SK-N-SH (cell line): ENCODE measurements around the gene S100A6. TPM values are rescaled to one million over a fixed set of nuclear protein-coding genes. Genes with fewer than 3 reads are reported as not detected.

ENCODE experiments used
- CTCF ChIA-PET: fragments of 300-600, 350-600 bp; formaldehyde crosslinking; extraction: SDS; loops from one replicate; lab custom pipeline; 2021; lab: Yijun Ruan, JAX
- POLR2A ChIA-PET: fragments of 350-600 bp; sonication (Branson Sonifier 250); formaldehyde crosslinking; extraction: SDS; loops from one replicate; lab custom pipeline; 2020; ENCODE audit warnings: antibody characterized with exemption, inconsistent platforms; lab: Yijun Ruan, JAX
- DNase-seq: peaks from one replicate; pipeline ENCODE4 v3.0.0; 2012
- H2AFZ ChIP-seq: fragments of 200-600 bp; sonication (generic); 2 replicates; pipeline ENCODE4 v1.8.1; 2016; ENCODE audit warnings: antibody characterized with exemption, mild to moderate bottlenecking, low read depth
- H3F3A ChIP-seq: fragments of 200-600 bp; sonication (generic); replicated peaks from 2 replicates; pipeline ENCODE3; 2016; ENCODE audit warnings: antibody characterized with exemption, mild to moderate bottlenecking; ENCODE audit not compliant: insufficient read depth
- H3K27ac ChIP-seq, 2 experiments: fragments of 200-500 bp in 1 of 2; fragments of 200-600 bp in 1 of 2; sonication (Bioruptor generic) in 1 of 2; sonication (generic), shearing (Covaris generic) in 1 of 2; 2 replicates each; pipeline versions ENCODE4 v1.5.1 to v1.6.1; 2014 to 2016; ENCODE audit warnings: low read depth in 2 of 2, inconsistent platforms in 1 of 2, low read length in 1 of 2, mild to moderate bottlenecking in 1 of 2, mixed read lengths in 1 of 2
- H3K27me3 ChIP-seq: fragments of 200-600 bp; sonication (generic), shearing (Covaris generic); 2 replicates; pipeline ENCODE4 v1.6.1; 2016; ENCODE audit warnings: mixed run types; ENCODE audit not compliant: insufficient read depth
- H3K36me3 ChIP-seq, 2 experiments: fragments of 200-500 bp in 1 of 2; fragments of 200-600 bp in 1 of 2; sonication (Bioruptor generic) in 1 of 2; sonication (generic) in 1 of 2; replicated peaks in 1 of 2; 2 replicates each; pipeline versions ENCODE3 to v1.5.1; 2014 to 2016; ENCODE audit warnings: low read length in 1 of 2, mild to moderate bottlenecking in 1 of 2; ENCODE audit not compliant: insufficient read depth in 2 of 2, control insufficient read depth in 1 of 2
- H3K4me1 ChIP-seq, 2 experiments: fragments of 200-500 bp in 1 of 2; fragments of 200-600 bp in 1 of 2; sonication (Bioruptor generic) in 1 of 2; sonication (generic), shearing (Covaris generic) in 1 of 2; 2 replicates each; pipeline versions ENCODE4 v1.5.1 to v1.6.1; 2014 to 2016; ENCODE audit warnings: low read depth in 1 of 2, low read length in 1 of 2, mixed run types in 1 of 2; ENCODE audit not compliant: insufficient read depth in 2 of 2, control insufficient read depth in 1 of 2
- H3K4me2 ChIP-seq: fragments of 200-600 bp; sonication (generic), shearing (Covaris generic); 2 replicates; pipeline ENCODE4 v1.6.1; 2017; ENCODE audit warnings: mixed run types
- H3K4me3 ChIP-seq, 2 experiments: fragments of 200-500 bp in 1 of 2; fragments of 200-600 bp in 1 of 2; sonication (Bioruptor generic) in 1 of 2; sonication (generic), shearing (Covaris generic) in 1 of 2; 2 replicates each; pipeline versions ENCODE4 v1.5.1 to v1.8.1; 2014 to 2016; ENCODE audit warnings: low read depth in 2 of 2, inconsistent platforms in 1 of 2, low read length in 1 of 2, mild to moderate bottlenecking in 1 of 2, mixed read lengths in 1 of 2, moderate library complexity in 1 of 2
- H3K79me2 ChIP-seq: fragments of 200-600 bp; sonication (generic); 2 replicates; pipeline ENCODE4 v1.8.1; 2017; ENCODE audit warnings: mild to moderate bottlenecking; ENCODE audit not compliant: insufficient read depth
- H3K9ac ChIP-seq: fragments of 200-600 bp; sonication (generic); 2 replicates; pipeline ENCODE4 v1.6.1; 2017; ENCODE audit warnings: mixed run types
- H3K9me2 ChIP-seq: fragments of 200-600 bp; sonication (generic); 2 replicates; pipeline ENCODE4 v1.6.1; 2017; ENCODE audit warnings: mixed run types
- H3K9me3 ChIP-seq: fragments of 200-600 bp; sonication (generic); 2 replicates; pipeline ENCODE4 v1.6.1; 2017; ENCODE audit warnings: mixed run types, mild to moderate bottlenecking, moderate library complexity
- H4K20me1 ChIP-seq: fragments of 200-600 bp; sonication (generic); 2 replicates; pipeline ENCODE4 v1.6.1; 2017; ENCODE audit warnings: mild to moderate bottlenecking, mixed run types; ENCODE audit not compliant: insufficient read depth
- CHD2 ChIP-seq: fragments of 150-350 bp; IDR thresholded peaks from 2 replicates; pipeline ENCODE4 v1.6.1; 2018; ENCODE audit warnings: low read length; ENCODE audit not compliant: partially characterized antibody
- ELF1 ChIP-seq: IDR thresholded peaks from 2 replicates; pipeline ENCODE4 v1.4.0; 2012
- EP300 ChIP-seq, 2 experiments: IDR thresholded peaks; 2 replicates each; pipeline versions ENCODE4 v1.4.0 to v1.6.1; 2012; ENCODE audit warnings: borderline replicate concordance in 1 of 2, low read depth in 1 of 2, low read length in 1 of 2
- EZH2phosphoT487 ChIP-seq: fragments of 200-600 bp; sonication (generic); IDR thresholded peaks from 2 replicates; pipeline ENCODE4 v1.6.1; 2017; ENCODE audit warnings: low read depth, mixed run types, mild to moderate bottlenecking, antibody characterized with exemption, moderate library complexity, borderline replicate concordance
- FOXJ3 ChIP-seq: sonication (generic); formaldehyde crosslinking; IDR thresholded peaks from 2 replicates; pipeline ENCODE4 v1.5.1; 2020; ENCODE audit warnings: mild to moderate bottlenecking, missing genetic modification reagents
- FOXM1 ChIP-seq: IDR thresholded peaks from 2 replicates; pipeline ENCODE4 v1.4.0; 2012; ENCODE audit warnings: low read depth, mild to moderate bottlenecking
- JUND ChIP-seq: IDR thresholded peaks from 2 replicates; pipeline ENCODE4 v1.4.0; 2012
- MEF2A ChIP-seq: IDR thresholded peaks from 2 replicates; pipeline ENCODE4 v1.4.0; 2012; ENCODE audit warnings: low read depth, borderline replicate concordance
- NFIC ChIP-seq: IDR thresholded peaks from 2 replicates; pipeline ENCODE4 v1.4.0; 2012; ENCODE audit warnings: borderline replicate concordance
- PBX3 ChIP-seq: IDR thresholded peaks from 2 replicates; pipeline ENCODE4; 2012
- POLR2AphosphoS5 ChIP-seq: IDR thresholded peaks from 2 replicates; pipeline ENCODE4 v1.6.1; 2012; ENCODE audit warnings: low read depth, low read length
- RAD21 ChIP-seq: IDR thresholded peaks from 2 replicates; pipeline ENCODE4 v1.6.1; 2012; ENCODE audit warnings: mild to moderate bottlenecking, low read length
- RCOR1 ChIP-seq: fragments of 150-350 bp; IDR thresholded peaks from 2 replicates; pipeline ENCODE4 v1.6.1; 2017; ENCODE audit warnings: antibody characterized with exemption, low read length
- RFX5 ChIP-seq: IDR thresholded peaks from 2 replicates; pipeline ENCODE4 v1.6.1; 2012; ENCODE audit warnings: mild to moderate bottlenecking, improper control_type of control experiment, low read length
- RXRA ChIP-seq: IDR thresholded peaks from 2 replicates; pipeline ENCODE4 v1.4.0; 2012; ENCODE audit warnings: low read depth, mild to moderate bottlenecking, borderline replicate concordance
- SIN3A ChIP-seq: IDR thresholded peaks from 2 replicates; pipeline ENCODE4 v1.6.1; 2012; ENCODE audit warnings: low read depth, mild to moderate bottlenecking, low read length, moderate library complexity, borderline replicate concordance
- TAF1 ChIP-seq: IDR thresholded peaks from 2 replicates; pipeline ENCODE4 v1.6.1; 2012; ENCODE audit warnings: low read depth, mild to moderate bottlenecking, low read length, moderate library complexity, borderline replicate concordance
- YY1 ChIP-seq: IDR thresholded peaks from 2 replicates; pipeline ENCODE4 v1.4.0; 2012; ENCODE audit warnings: low read depth, mild to moderate bottlenecking
- ZBTB33 ChIP-seq: IDR thresholded peaks from 2 replicates; pipeline ENCODE4 v1.4.0; 2012; ENCODE audit warnings: low read depth, borderline replicate concordance
- WGBS: methylation state at CpG from one replicate; pipeline ENCODE4 v1.1.6; 2017; ENCODE audit warnings: low lambda C conversion rate; 5-methylcytosine and 5-hydroxymethylcytosine counted together
- polyA plus RNA-seq, 3 experiments: library from polyadenylated mRNA; depleted of rRNA; stranded (reverse); fragments of >200 nt; gene quantifications; 2 replicates each; pipeline ENCODE4 v1.2.3, GENCODE V29; 2012
- TF ChIP-seq, protein P1 (sequence below): IDR thresholded peaks from 2 replicates; pipeline ENCODE4 v1.6.1; 2012; ENCODE audit warnings: mild to moderate bottlenecking, low read depth, low read length, moderate library complexity

The S100A6 gene
- polyA plus RNA-seq, 1 of the 3 experiments (the other 2 are of a cell fraction) = 895 TPM

DNA sequence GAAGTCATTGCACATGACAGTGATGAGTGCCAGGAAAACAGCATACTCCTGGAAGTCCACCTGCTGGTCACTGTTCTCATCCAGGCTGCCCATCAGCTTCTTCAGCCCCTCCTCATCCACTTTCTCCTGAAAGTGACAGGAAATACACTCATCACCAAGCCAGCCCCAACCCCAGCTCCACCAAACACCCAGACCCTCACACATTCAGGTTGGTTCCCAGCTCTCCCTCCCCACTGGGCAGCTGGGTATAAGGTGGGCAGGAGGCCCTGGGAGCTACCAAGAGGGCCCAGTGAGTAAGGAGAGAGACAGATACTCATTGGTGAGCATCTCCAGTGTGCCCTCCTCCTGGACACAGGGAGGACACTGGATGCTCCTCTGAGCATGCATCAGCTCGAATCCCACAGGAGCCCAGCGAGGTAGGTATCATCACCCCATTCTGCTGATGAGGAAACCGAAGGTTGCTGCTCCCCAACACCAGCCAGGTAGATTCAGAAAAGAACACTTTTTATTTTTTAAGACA is 25.7 kb upstream of the S100A6 start:
- no peak overlapping the region for H3K9ac ChIP-seq
- no peak for DNase-seq
- no peak overlapping the region for H3K4me2 ChIP-seq
- no peak overlapping the region for H3K27ac ChIP-seq
- H3K9me3 ChIP-seq = no peaks in the 10 kb centered on the region
- no peaks in the 10 kb centered on the region for H3K27me3 ChIP-seq
- no peaks in the 10 kb centered on the region for H3K9me2 ChIP-seq
- no peak overlapping the region for H3K4me3 ChIP-seq
- TF ChIP-seq FOXJ3 (CRISPR knock-in tag) = no peak
- no peak for TF ChIP-seq CHD2
- TF ChIP-seq FOXM1 = no peak
- no peak for TF ChIP-seq PBX3
- TF ChIP-seq POLR2AphosphoS5 = no peak
- TF ChIP-seq NFIC = no peak
- TF ChIP-seq TAF1 = no peak
- no peak for TF ChIP-seq RAD21
- no peak for TF ChIP-seq RXRA
- TF ChIP-seq ELF1 = no peak
- 93% methylated on average over 3 of the region's 3 CpGs for WGBS
- H2AFZ ChIP-seq = no peak overlapping the region
- POLR2A ChIA-PET = no interaction called here
- no peaks in the 10 kb centered on the region for H4K20me1 ChIP-seq
- H3K36me3 ChIP-seq = no peaks in the 10 kb centered on the region
- no peaks in the 10 kb centered on the region for H3F3A ChIP-seq
- H3K79me2 ChIP-seq = peaks cover 26% of the 10 kb centered on the region
- CTCF ChIA-PET = interaction anchor here (0.7 to 7.2 kb wide), 8 partner anchors 9 to 210 kb away, joined by 3 to 81 read pairs (median 6); partner anchors contain the start of gene S100A6
- peaks cover 15 to 27% of the 10 kb centered on the region in 2 experiments for H3K4me1 ChIP-seq

DNA sequence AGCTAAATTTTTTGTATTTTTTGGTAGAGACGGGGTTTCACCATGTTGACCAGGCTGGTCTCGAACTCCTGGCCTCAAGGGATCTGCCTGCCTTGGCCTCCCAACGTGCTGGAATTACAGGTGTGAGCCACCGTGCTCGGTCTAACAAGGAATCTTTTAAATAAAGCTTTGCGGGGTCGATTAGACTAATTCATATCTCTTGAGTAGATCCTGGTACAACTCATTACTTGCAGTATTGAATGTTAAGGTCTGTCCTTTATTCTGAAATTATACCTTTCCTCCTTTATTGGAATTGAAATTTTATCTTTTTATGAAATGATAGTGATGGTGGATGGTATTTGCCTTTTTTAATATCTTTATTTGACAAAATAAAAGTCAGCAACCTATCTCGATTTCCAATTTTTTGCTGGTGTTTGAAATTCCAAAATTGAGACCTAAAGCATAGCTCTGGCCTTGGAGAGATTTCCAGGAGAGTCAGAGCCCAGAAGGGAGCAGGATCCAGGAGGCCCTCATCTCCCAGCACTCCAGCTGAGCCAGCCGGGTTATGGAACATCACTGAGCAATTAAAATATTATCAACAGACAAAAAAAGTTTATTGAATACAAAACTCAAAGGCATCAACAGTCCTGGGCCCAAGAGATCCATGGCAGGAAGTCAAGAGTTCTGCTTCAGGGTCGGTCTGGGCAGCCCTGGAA is 25.1 kb upstream of the S100A6 start:
- TF ChIP-seq YY1 (no peak), TAF1 (no peak), MEF2A (no peak), NFIC (no peak), RFX5 (no peak), ELF1 (no peak), EP300 (IDR thresholded peaks at IDR 0.05; ENCODE audit: borderline replicate concordance in 1 of 2, low read depth in 1 of 2, low read length in 1 of 2) (no peak), EZH2phosphoT487 (no peak), JUND (no peak), RCOR1 (no peak), SIN3A (no peak), ZBTB33 (no peak)
- TF ChIP-seq, protein P1, sequence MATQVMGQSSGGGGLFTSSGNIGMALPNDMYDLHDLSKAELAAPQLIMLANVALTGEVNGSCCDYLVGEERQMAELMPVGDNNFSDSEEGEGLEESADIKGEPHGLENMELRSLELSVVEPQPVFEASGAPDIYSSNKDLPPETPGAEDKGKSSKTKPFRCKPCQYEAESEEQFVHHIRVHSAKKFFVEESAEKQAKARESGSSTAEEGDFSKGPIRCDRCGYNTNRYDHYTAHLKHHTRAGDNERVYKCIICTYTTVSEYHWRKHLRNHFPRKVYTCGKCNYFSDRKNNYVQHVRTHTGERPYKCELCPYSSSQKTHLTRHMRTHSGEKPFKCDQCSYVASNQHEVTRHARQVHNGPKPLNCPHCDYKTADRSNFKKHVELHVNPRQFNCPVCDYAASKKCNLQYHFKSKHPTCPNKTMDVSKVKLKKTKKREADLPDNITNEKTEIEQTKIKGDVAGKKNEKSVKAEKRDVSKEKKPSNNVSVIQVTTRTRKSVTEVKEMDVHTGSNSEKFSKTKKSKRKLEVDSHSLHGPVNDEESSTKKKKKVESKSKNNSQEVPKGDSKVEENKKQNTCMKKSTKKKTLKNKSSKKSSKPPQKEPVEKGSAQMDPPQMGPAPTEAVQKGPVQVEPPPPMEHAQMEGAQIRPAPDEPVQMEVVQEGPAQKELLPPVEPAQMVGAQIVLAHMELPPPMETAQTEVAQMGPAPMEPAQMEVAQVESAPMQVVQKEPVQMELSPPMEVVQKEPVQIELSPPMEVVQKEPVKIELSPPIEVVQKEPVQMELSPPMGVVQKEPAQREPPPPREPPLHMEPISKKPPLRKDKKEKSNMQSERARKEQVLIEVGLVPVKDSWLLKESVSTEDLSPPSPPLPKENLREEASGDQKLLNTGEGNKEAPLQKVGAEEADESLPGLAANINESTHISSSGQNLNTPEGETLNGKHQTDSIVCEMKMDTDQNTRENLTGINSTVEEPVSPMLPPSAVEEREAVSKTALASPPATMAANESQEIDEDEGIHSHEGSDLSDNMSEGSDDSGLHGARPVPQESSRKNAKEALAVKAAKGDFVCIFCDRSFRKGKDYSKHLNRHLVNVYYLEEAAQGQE = no peak
- H3K4me2 ChIP-seq = no peak overlapping the region
- H3K9me2 ChIP-seq = no peaks in the 10 kb centered on the region
- H4K20me1 ChIP-seq = no peaks in the 10 kb centered on the region
- H3K36me3 ChIP-seq = no peaks in the 10 kb centered on the region
- H2AFZ ChIP-seq = no peak overlapping the region
- no peak for DNase-seq
- H3K27me3 ChIP-seq = no peaks in the 10 kb centered on the region
- ChIA-PET CTCF (interaction anchor here (0.7 to 7.2 kb wide), 7 partner anchors 8 to 209 kb away, joined by 3 to 81 read pairs (median 6); no protein-coding TSS in a partner anchor), POLR2A (interaction anchor here (1.5 kb wide), 1 partner anchor 25 kb away, joined by 5 read pairs; the partner anchor contains the start of gene S100A6)
- H3K79me2 ChIP-seq = peaks cover 26% of the 10 kb centered on the region
- peaks cover 9 to 22% of the 10 kb centered on the region in 2 experiments for H3K4me1 ChIP-seq
- WGBS = 81% methylated on average over 10 of the region's 10 CpGs
- no peaks in the 10 kb centered on the region for H3K9me3 ChIP-seq
- H3K27ac ChIP-seq = no peak overlapping the region
- no peaks in the 10 kb centered on the region for H3F3A ChIP-seq
- H3K9ac ChIP-seq = no peak overlapping the region
- H3K4me3 ChIP-seq = no peak overlapping the region
